GM21576 (cell line): ENCODE data around the gene RAB5B.
"Not testable (repeated sequence)": the region's sequence is repeated elsewhere in the genome, so short reads cannot be mapped to it uniquely, and the experiment has no call there.

Experiments
- ATAC-seq: cut with Tn5 transposase; IDR thresholded peaks from one replicate; pipeline ENCODE4 v1.9.1; 2021; ENCODE audit warnings: mild to moderate bottlenecking, moderate library complexity; ENCODE audit not compliant: unreplicated experiment

Gene RAB5B

DNA sequence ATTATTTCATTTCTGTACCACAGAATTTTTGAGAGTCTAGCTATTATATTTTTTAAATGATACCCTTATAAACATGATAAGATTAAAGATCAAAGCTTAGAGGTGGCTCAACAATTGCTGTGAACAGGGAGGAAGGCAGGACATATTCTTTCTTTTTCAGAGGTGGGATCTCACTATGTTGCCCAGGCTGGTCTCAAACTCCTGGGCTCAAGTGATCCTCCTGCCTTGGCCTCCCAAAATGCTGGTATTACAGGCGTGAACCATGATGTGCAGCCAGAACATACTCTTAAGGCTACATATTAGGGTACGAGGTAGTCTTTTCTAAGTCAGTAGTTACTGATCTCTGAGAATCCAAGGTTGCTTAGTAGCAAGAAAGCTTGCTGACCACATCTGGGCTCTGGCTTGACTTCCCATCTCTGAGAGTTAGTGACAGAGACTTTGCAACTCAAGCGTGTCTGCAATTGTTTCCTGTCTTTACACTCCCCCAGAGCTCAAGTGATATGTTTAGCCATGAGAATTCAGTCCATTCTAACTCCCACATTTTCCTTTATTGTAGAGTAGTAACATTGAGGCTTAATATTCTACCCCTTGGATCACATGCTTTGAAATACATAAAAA lies 8.6 kb downstream of the RAB5B start:
- peak; percentile 86 for ATAC-seq

DNA sequence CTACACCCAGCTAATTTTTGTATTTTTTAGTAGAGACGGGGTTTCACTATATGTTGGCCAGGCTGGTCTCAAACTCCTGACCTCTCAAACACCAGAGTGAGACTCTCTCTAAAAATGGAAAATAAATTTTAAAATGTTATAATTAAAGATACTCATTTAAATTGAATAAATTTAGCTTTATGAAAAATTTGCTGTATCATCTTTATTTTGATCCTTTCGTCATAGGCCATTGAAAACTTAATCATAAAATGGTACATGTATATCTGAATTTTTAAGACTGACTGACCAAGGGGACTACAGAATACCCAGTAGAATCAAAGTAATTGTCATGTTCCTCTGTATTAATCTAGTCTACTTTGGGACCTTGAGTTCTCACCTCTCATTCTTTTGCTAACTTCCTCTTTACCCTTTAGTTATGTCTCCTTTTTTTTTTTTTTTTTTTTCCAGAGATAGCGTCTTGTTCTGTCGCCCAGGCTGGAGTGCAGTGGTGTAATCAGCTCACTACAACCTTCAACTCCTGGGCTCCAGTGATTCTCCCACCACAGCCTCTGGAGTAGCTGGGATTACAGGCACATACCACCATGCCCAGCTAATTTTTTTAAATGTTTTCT lies 9.5 kb downstream of the RAB5B start:
- no peak for ATAC-seq

DNA sequence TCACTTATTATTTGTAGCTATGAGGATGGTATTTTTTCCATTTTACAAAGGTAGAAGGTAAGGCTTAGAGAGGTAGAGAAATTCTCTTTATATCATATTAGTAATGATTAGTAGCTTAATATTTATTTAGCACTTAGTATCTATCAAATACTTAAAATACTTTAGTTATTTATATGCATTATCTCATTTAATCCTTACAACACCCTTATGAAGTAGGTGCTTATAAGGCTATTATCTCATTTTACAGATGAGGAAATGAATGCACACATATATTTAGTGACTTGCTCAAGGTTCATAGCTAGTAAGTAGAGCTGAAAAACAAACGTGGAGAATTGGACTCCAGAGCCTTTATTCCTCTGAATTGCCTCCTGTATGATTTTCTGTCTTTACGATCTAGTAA lies 11.0 kb downstream of the RAB5B start:
- ATAC-seq, result no peak

DNA sequence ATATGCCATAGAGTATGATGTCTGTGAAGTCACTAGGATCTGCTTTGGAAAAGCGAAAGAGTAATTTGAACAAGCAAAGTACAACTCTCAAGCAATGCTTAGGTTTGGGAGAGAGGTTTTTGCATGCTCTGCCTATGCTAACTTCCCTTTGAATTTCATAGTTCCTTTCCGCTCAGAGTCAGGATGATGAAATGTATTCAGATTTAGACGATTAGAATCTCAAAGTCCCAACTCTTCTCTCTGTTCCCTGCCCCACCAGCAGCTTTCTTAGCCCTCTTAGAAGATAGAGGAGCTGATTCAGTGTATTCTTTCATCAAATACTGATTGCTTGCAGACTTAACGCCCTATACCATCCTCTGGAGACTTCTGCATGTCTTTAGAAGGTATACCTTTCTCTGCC lies 11.5 kb downstream of the RAB5B start:
- ATAC-seq, result no peak

DNA sequence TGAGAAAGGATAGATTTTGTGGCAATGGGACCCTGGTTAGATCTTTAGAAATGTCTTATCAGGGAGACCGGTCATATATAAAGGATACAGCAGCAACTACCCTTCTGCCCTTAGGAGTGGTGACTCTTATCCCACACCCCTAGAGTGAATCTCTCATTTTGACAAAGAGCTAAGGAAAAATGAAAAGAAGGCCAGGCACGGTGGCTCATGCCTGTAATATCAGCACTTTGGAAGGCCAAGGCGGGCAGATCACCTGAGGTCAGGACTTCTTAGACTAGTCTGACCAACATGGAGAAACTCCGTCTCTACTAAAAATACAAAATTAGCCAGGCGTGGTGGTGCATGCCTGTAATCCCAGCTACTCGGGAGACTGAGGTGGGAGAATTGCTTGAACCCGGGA lies 12.1 kb downstream of the RAB5B start:
- not testable (repeated sequence) for ATAC-seq

DNA sequence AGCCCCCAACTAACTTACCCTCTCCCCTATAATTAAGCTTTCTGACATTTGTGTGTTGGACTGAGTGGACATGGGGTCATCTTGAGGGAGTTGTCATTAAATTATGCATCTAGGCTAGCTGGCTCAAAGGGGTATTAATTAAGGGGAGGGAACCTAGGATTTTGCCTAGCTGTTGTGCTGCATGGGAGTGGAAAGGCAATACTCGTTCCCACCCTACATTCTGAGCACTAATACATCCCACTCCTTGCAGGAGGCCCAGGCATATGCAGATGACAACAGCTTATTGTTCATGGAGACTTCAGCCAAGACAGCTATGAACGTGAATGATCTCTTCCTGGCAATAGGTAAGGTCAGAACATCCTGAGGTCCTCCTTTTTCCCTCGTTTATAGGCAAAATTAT lies 17.2 kb downstream of the RAB5B start:
- no peak for ATAC-seq

DNA sequence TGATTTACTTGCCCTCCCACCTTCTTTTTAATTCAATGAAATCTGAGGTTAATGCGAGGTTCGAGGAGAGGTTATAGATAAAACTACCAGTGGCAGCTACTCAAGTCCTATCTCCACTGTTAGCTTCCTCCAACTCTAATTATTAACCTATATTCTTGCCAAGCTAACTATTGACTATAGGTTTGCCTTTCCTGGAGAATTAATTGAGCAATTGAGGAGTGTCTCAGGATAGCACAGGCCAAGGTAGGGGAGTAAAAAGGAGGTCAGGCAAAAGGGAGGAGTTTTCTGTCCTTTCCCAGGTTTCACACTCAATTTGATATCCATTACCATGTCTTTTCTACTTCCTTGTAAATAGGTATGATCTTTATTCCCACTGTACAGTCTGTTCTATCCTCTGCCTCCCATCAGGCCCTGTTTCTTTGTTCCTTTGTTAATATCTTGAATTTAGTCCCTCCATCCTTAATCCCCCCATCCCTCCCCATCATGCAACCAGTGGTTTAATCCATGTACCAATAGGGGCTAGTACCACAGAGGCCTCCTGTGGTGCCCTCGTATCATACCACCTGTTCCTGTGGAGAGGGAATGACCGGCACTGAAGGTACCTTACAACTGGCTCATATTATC lies 19.5 kb downstream of the RAB5B start:
- no peak for ATAC-seq

DNA sequence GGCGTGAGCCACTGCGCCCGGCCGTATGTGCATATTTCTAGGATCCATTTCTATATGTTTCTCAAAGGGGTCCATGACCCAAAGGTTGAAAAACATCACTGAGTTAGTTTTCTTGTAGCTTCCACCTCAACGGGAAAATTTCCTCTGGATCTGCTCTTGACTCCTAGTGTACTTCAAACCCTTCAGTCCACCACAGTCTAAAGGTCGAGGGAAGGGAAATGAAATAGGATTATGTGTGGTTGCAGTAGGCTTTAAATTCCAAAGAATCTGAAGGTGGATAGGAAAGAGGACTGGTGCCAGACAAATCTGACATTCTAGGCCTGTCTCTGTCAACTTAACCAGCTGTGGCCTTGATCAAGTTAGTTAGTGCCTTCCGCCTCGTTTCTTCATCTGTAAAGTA lies 21.5 kb downstream of the RAB5B start:
- ATAC-seq, result no peak

DNA sequence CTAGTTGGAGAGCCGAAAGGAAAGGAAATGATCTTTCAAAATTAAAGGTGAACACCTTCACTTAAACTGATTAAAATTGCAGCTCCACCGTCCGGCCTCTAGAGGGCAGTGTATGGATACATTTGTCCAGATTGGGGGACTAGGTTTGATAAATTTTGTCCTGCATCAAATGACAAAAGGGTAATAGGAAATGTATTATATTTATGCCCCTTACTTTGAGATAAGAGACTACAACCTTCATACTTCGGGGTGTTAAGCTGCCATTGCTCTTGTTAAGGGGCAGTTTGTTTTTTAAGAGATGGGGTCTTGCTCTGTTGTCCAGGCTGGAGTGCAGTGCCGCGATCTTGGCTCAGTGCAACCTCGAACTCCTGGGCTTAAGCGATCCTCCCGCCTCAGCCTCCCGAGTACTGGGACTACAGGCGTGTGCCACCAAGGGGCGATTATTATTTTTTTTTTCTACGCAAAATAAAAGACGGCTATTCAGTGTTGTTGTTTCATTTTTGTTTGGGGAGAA lies 22.4 kb downstream of the RAB5B start:
- no peak for ATAC-seq

DNA sequence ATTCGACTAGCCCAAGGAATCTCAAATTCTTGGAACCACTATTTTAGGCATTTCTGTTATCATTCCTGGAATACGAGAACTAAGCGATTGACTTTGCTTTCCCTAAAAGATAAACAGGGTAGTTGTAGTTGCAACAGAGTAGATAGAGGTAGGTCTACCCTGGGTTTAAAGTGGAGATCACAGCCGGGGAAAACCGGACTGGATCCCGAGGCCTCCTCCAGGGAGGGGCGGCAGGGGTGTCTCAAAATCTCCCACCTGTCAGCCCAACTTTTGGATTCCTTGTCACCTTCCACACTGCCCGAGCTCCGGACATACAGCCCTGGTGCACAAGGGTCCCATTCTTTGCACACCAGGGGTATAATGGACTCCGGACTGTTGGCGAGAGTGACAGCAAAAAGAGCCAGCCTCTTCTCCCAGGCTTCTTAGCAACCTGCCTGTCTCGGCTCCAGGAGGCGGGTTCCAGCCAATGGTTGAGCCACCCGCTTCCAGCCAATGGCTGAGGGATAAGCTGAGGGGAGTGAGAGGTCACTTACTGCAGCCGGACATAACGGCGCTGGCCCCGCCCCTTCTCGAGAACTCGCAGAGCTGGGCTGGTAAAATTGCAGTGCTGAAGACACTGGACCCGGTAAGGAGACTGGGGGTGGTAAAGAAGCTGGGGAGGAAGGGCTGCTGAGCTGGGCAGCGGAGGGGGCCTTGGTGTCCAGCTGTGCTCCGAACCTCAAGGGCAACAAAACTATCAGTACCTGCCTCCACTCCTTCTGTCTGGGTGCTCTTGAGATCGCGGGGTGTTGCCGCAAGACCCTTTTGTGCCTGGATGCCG lies 23.0 kb downstream of the RAB5B start, which contains the start of gene SUOX:
TSS of gene SUOX (plus strand) at position 562 of the 820 bp plus-strand sequence. CDS start 4,946 bp downstream, outside the sequence.
- peak; percentile 99 for ATAC-seq

DNA sequence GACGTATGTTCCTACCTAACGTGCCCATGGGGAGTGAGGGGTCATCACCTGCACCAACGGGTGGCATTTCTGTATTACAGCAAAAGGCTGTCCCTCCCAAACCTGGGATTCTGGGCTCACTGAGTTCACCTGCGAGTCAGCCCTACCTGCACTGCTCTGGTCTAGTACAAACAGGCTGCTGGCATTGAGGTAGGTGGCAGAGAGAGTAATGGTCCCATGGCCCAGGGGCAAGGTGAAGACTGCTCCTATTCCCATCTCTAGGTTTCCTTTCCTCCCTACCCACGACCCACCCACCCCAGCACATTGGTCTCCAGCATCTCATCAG lies 23.6 kb downstream of the RAB5B start:
- ATAC-seq, result no peak

DNA sequence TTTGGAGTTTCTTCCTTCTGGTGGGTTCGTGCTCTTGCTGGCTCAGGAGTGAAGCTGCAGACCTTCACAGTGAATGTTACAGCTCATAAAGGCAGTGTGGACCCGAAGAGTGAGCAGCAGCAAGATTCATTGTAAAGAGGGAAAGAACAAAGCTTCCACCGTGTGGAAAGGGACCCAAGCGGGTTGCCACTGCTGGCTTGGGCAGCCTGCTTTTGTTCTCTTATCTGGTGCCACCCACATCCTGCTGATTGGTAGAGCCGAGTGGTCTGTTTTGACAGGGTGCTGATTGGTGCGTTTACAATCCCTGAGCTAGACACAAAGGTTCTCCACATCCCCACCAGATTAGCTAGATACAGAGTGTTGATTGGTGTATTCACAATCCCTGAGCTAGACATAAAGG lies 25.6 kb downstream of the RAB5B start:
- not testable (repeated sequence) for ATAC-seq

DNA sequence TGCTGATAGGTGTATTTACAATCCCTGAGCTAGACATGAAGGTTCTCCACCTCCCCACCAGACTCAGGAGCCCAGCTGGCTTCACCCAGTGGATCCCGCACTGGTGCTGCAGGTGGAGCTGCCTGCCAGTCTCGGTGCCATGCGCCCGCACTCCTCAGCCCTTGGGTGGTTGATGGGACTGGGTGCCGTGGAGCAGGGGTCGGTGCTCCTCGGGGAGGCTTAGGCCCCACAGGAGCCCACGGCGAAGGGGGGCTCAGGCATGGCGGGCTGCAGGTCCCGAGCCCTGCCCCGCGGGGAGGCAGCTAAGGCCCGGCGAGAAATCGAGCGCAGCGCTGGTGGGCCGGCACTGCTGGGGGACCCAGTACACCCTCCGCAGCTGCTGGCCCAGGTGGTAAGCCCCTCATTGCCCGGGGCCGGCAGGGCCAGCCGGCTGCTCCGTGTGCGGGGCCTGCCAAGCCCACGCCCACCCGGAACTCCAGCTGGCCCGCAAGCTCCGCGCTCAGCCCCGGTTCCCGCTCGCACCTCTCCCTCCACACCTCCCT lies 26.2 kb downstream of the RAB5B start:
- not testable (repeated sequence) for ATAC-seq

DNA sequence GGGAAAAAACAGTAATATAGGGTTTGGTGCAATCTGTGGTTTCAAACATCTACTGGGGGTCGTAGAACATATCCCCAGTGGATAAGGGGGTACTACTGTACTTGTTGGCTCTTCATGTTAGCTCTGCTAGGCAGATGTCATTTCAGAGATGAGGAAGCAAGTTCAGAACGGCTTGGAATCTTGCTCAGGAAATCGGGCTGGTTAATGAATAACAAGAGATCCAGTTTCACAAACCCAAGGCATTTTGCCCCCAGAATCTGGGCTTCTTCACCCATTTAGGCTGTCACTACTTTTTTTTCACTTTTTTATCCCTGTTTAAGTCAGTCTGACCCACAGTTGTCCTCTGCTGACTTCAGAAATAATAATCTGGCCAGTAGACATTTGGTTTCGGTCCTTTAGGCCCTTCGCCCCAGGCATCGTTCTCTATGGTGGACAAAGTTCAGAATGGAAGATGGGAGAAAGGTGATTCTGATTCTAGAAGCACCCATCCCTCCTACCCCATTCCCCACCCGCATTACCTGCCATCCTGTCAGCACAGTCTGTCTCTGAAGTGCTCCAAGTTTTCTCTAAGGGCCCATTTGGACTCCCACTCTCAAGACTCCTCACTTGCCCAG lies 27.7 kb downstream of the RAB5B start:
- no peak for ATAC-seq

DNA sequence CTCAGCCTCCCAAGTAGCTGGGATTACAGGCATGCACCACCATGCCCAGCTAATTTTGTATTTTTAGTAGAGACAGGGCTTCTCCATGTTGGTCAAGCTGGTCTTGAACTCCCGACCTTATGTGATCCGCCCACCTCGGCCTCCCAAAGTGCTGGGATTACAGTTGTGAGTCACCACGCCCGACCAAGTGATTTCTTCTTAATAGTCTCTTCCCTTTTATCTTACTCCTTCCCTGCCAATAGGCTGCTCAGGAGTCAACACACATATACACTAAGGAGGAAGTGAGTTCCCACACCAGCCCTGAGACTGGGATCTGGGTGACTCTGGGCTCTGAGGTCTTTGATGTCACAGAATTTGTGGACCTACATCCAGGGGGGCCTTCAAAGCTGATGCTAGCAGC lies 29.5 kb downstream of the RAB5B start:
- not testable (repeated sequence) for ATAC-seq

DNA sequence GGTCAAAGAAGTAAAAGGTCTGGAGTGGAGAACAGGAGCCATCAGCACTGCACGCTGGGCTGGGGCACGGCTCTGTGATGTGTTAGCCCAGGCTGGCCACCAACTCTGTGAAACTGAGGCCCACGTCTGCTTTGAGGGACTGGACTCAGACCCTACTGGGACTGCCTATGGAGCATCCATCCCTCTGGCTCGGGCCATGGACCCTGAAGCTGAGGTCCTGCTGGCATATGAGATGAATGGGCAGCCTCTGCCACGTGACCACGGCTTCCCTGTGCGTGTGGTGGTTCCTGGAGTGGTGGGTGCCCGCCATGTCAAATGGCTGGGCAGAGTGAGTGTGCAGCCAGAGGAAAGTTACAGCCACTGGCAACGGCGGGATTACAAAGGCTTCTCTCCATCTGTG lies 30.3 kb downstream of the RAB5B start:
- no peak for ATAC-seq

DNA sequence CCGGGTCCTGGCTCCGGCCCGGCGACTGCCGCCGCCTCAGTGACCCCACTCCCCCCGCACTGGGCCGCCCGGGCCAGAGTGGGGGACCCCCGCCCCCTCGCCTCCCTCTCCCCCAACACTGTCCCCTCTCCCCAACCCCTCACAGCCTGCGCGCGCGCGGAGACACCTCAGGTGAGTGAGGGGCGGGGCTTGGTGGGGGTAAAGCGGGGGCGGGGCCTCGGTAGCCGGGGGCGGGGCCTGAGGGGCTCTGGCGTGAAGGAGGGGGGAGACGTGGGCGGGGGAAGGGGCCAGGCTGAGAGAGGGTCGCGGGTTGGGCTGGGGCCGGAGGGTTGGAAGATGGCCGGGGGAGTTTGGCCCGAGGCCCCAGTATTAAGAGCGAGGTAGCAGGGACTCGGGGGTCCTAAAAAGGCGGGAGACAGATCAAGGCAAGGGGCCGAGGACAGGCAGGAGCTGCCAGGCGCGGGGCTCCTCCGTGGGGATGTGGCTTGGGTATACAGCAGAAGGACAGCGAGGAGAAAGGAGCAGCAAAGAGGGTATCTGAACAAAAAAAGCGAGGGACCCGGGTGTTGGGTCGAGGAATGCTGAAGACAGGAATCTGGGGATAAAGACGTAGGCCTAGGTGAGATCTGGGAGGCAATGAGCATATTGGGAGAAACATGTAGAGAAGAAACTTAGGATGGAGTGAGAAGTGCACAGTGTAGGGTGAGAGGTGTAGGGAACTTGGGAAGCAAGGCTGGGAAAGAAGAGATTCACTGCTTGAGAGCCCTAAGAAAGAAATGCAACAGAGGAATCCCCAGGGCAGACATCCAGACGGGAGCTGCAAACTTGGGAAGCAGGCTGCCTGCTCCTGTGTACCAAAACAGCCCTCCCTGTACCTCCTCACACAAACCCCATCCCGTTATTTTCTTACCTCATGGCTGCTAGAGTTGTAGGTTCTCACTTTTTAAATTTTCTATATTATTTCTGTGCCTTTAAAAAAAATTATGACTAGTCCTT lies 34.0 kb downstream of the RAB5B start:
- ATAC-seq, result peak; percentile 16

DNA sequence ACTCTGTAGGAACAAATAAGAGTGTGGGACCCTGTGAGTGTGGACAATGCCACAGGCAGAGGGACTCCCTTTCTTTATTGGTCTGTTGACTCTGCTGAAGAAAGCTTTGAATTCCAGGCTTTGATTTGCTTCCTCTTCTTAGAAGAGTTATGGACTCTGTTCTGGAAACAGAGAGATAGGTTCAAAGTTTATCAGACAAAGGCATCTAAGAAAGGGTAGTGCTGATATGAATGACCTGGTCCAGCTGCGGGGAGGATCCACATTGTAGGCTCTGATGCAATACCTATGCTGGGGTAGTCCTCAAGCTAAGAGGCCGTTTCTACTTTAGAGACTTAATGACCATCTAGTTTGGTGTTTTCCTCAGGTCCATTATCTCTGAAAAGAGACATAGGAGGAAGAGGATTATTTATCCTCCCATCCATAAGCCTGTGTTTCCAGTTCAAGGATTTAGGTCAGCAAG lies 36.3 kb downstream of the RAB5B start:
- ATAC-seq, result no peak

DNA sequence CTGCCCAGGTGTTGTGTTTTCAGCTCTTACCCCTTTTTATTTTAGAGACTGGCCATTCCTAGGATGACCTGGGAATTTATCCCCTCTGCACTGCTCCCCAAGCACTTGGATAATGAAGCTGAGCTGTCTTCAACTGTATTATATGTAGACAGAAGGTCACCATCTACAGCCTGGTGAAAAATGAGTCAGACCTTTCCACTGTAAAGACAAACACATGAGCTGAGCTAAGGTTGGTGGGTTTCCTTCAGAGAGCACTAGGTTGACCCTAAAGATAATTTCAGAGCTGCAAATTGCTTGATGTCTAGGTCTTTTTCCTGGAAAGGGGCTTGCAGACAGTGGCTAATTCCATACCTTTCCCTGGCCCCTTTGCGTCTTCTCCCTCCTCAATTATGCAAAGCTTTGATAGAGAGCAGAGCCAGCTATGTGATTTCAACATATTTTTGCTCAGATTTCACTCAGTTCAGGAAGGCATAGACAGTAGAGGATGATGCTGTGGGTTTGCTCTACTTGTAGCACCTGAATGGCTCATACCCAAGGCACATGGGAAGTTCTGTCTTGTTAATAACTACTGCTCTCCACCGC lies 37.7 kb downstream of the RAB5B start:
- no peak for ATAC-seq
